ENCODE results near the gene GPR68.

DNA sequence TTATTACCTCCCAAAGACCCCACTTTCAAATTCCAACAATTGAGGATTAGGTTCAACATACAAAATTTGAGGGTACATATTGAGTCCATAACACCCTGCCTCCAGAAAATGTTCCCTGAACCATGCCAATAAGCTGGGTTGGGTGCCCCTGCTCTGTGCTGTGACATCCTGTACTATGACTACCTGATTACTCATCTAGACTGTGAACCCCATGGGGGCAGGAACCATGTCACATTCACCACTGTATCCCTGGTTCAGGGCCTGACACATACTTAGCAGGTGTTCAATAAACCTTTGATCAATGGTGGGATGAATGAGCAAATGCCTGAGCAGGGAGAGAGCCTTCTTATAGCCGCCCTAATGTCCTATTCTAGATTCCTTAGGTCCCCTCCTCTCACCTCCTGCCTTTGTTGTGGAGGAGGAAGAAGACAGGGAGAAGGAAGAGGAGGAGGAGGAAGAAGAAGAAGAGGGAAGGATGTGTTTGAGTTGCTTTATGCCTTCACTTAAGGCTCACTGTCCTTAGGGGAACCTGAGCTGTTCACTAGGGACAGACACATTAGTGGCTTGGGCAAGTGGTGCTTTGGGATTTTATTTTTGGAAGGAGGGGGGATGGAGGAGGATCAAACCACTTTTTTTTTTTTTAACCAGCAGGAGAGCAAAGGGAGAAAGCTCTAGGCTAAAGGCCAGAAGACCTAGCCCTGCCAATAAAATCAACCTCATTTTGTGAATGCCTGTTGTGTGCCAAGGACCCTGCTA lies 21.3 kb downstream of the GPR68 start:
- TF ChIP-seq, protein P1, sequence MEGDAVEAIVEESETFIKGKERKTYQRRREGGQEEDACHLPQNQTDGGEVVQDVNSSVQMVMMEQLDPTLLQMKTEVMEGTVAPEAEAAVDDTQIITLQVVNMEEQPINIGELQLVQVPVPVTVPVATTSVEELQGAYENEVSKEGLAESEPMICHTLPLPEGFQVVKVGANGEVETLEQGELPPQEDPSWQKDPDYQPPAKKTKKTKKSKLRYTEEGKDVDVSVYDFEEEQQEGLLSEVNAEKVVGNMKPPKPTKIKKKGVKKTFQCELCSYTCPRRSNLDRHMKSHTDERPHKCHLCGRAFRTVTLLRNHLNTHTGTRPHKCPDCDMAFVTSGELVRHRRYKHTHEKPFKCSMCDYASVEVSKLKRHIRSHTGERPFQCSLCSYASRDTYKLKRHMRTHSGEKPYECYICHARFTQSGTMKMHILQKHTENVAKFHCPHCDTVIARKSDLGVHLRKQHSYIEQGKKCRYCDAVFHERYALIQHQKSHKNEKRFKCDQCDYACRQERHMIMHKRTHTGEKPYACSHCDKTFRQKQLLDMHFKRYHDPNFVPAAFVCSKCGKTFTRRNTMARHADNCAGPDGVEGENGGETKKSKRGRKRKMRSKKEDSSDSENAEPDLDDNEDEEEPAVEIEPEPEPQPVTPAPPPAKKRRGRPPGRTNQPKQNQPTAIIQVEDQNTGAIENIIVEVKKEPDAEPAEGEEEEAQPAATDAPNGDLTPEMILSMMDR (IDR thresholded peaks at IDR 0.05) = no peak
- TF ChIP-seq POLR2A (IDR thresholded peaks at IDR 0.05) (no peak), EP300 (IDR thresholded peaks at IDR 0.05) (no peak)
